Choroid plexus epithelial cell (primary cell): Measurements from ENCODE around the gene CDT1.

Source experiments
- DNase-seq: peaks from one replicate; pipeline ENCODE4 v3.0.0-alpha.2; 2010; ENCODE audit warnings: low read depth
- H3K4me3 ChIP-seq: 2 replicates; pipeline ENCODE4 v1.5.1; 2011; ENCODE audit warnings: low read depth, mild to moderate bottlenecking, control low read depth, low read length, moderate library complexity
- CTCF ChIP-seq: conservative IDR thresholded peaks from 2 replicates; pipeline ENCODE4 v1.5.1; 2011; ENCODE audit warnings: low read depth, mild to moderate bottlenecking, control low read depth, inconsistent platforms, low read length, moderate library complexity

The CDT1 gene

GRCh38 chr16:88759245-88759975, 44.2 kb upstream of the CDT1 start:
- peak; percentile 66 for DNase-seq
- H3K4me3 ChIP-seq = no peak overlapping the region
- TF ChIP-seq CTCF = no peak

GRCh38 chr16:88759976-88760350, 43.6 kb upstream of the CDT1 start:
- TF ChIP-seq CTCF = no peak
- no peak overlapping the region for H3K4me3 ChIP-seq

DNA sequence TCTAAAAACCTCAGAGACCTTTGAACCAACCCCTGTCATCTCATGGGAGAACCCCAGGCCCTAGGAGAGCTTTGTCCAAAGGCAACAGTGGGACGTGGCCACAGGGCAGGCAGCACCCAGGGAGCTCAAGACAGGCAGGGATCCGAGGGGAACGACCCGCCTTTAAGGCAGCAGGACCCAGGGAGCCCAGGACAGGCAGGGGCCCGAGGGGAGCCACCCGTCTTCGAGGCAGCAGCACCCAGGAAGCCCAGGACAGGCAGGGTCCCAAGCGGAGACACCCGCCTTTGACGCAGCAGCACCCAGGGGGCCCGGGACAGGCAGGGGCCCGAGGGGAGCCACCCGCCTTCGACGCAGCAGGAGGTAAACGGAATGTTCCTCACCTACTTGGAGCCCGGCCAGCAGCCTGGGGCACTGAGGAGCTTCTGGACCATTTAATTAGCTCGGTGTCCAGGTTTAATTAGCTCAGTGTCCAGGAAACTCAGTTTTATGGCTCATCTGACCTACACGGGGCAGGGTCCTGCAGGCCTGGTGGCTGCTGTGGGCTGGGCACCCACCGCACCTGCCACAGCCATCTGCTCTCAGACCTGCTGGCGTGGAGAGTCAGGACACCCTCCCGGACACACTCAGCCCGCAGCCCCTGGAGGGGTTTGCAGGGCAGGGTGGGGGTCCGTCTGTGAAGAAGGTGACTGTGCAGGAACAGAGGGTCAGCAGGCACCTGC, 43.0 kb upstream of the CDT1 start:
- DNase-seq = no peak
- no peak overlapping the region for H3K4me3 ChIP-seq
- TF ChIP-seq CTCF = no peak

More at GRCh38 chr16:88759976-88760350, 43.6 kb upstream of the CDT1 start:
- no peak for DNase-seq

- TF ChIP-seq CTCF = no peak
- no peak overlapping the region for H3K4me3 ChIP-seq
- DNase-seq = no peak
Observed at GRCh38 chr16:88761143-88761534, 42.5 kb upstream of the CDT1 start.

- no peak for DNase-seq
- no peak for TF ChIP-seq CTCF
- H3K4me3 ChIP-seq = no peak overlapping the region
Observed at GRCh38 chr16:88761830-88762229, 41.8 kb upstream of the CDT1 start.

GRCh38 chr16:88762258-88762870, 41.2 kb upstream of the CDT1 start:
- no peak for TF ChIP-seq CTCF
- H3K4me3 ChIP-seq = no peak overlapping the region
- no peak for DNase-seq
